HG03108 (cell line): ENCODE data around the gene CXCL16.

Experiments used
- ATAC-seq: cut with Tn5 transposase; IDR thresholded peaks from one replicate; pipeline ENCODE4 v1.9.1; 2021; ENCODE audit warnings: moderate library complexity; ENCODE audit not compliant: unreplicated experiment

The CXCL16 gene

GRCh38 chr17:4753392-4753791, 13.7 kb upstream of the CXCL16 start:
- ATAC-seq, result no peak

GRCh38 chr17:4751932-4752331, 12.2 kb upstream of the CXCL16 start:
- no peak for ATAC-seq

GRCh38 chr17:4750606-4751005, 10.9 kb upstream of the CXCL16 start:
- ATAC-seq, result no peak

GRCh38 chr17:4748686-4749085, 9.0 kb upstream of the CXCL16 start:
- no peak for ATAC-seq

- no peak for ATAC-seq
Observed at GRCh38 chr17:4747847-4748246, 8.1 kb upstream of the CXCL16 start.

- ATAC-seq, result no peak
Observed at GRCh38 chr17:4744999-4745969, 5.6 kb upstream of the CXCL16 start.

- no peak for ATAC-seq
Observed at GRCh38 chr17:4743898-4744297, 4.2 kb upstream of the CXCL16 start.

- ATAC-seq, result no peak
Observed at GRCh38 chr17:4743216-4743615, 3.5 kb upstream of the CXCL16 start.

- ATAC-seq, result no peak
Observed at GRCh38 chr17:4742629-4743028, 2.9 kb upstream of the CXCL16 start.

GRCh38 chr17:4742133-4742532, 2.4 kb upstream of the CXCL16 start:
- no peak for ATAC-seq

GRCh38 chr17:4741544-4741943, 1.8 kb upstream of the CXCL16 start:
- no peak for ATAC-seq

- ATAC-seq, result no peak
Observed at GRCh38 chr17:4740584-4740983, 856 bp upstream of the CXCL16 start.

- no peak for ATAC-seq
Observed at GRCh38 chr17:4740025-4740351, 260 bp upstream of the CXCL16 start.

GRCh38 chr17:4738136-4739121, 1.3 kb downstream of the CXCL16 start:
- no peak for ATAC-seq

GRCh38 chr17:4735876-4736651, 3.7 kb downstream of the CXCL16 start:
- no peak for ATAC-seq

GRCh38 chr17:4734857-4735475, 4.8 kb downstream of the CXCL16 start:
- no peak for ATAC-seq

GRCh38 chr17:4733073-4733531, 6.6 kb downstream of the CXCL16 start:
- ATAC-seq, result peak; percentile 33

GRCh38 chr17:4728124-4728523, 11.6 kb downstream of the CXCL16 start:
- no peak for ATAC-seq

GRCh38 chr17:4725646-4726310, 13.9 kb downstream of the CXCL16 start:
- ATAC-seq, result no peak

- ATAC-seq, result no peak
Observed at GRCh38 chr17:4724650-4725049, 15.1 kb downstream of the CXCL16 start.
